Raji (cell line): ENCODE results near the gene NUP188.

Source experiments
- POLR2A ChIP-seq: IDR thresholded peaks from 2 replicates; pipeline ENCODE4 v1.6.1; 2011; ENCODE audit warnings: low read depth, low read length, control low read depth; ENCODE audit not compliant: insufficient read depth

NUP188 gene

DNA sequence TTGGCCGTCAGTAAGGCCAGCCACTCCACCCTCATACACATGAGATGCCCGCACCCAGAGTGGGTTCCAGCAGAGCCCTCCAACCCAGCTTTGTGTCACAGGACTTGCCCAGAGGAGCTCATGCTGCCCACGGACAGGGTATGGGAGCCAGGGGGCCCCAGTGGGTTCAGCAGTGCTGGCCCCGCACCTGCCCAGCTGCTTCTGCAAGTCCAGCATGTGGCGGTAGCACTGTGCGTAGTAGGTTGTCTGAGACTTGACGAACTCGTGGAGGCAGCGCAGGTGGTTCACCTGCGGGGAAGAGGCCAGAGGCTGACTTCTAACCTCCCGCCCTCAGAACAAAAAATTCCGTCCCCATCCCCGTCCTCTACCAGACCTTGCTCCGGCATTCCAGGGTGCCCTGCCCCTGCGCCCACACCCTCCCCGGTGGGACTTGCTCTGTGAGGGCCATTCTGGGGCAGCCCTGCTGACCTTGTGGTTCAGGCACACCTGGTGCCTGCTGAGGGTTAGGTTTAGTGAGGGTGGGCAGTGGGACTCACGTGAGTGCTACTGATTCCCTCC is 62.2 kb downstream of the NUP188 start:
- no peak for TF ChIP-seq POLR2A

DNA sequence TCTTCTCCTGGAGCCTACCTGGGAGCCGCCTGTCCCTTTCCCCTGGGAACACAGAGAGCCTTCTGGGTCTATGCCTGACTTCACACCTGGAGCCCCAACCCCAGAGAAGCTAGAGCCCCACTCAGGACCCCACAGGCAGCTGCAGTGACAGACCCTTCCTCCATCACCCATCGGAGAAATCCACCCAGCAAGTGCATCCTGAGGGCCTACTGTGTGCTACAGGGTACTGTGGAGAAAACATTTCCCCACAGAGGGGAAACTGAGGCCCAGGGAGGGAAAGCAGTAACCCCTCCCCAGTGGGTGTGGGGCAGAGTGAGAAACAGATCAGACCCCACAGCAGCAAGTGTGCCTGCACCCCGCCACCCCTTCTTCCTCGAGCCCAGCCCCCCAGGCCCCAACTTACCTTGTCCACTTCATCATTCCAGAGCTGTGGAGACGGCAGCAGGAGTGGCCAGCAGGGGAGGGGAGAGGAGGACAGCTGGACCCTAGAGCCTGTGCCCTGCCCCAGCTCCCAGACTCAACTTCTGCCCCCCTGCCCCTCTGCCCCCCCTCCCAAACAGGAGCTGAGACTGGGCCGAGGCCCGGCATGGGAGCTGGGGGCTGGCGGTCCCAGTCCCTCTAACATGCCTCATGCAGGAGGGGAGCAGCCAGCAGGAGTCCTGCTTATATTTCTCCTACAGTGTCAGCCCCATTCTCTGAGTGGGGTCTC is 62.9 kb downstream of the NUP188 start:
- no peak for TF ChIP-seq POLR2A

DNA sequence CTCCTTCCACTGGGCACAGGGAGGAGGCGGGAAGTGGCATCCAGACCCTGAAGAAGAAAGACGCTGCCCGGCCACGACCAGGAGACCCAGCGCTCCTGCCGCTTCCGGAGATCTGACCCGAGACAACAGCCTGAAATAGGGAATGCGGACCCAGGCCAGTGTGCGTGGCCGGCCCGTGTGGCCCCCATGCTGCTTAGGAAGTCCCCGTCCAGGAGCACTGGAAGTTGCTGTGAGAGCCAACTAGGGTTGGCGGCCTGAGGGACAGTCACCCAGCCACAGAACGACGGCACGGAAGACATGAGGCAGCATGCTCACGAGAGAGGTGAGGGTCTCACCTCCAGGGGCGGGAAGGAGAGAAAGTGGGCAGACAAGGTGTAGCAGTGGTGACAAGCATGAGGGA is 63.7 kb downstream of the NUP188 start:
- TF ChIP-seq POLR2A = no peak

DNA sequence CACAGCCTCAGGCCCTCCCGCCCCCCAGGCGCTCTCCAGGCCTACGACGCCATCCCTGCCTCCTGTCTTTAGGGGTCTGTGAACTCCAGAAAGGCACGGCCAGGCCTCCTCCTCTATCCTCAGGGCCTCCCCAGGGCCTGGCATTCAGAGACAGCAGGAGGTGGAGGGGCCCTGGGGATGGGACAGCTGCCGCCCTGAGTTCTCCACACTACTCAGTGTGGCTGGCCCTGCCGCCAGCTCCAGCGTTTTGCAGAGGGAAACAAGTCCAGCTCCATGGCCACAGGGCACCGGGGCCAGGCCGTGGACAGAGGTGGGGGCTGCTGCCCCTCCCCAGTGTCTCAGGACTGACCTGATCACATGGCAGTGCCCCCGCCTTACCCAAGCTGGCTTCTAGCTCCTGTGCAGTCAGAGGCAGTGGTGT is 64.3 kb downstream of the NUP188 start:
- TF ChIP-seq POLR2A = no peak

DNA sequence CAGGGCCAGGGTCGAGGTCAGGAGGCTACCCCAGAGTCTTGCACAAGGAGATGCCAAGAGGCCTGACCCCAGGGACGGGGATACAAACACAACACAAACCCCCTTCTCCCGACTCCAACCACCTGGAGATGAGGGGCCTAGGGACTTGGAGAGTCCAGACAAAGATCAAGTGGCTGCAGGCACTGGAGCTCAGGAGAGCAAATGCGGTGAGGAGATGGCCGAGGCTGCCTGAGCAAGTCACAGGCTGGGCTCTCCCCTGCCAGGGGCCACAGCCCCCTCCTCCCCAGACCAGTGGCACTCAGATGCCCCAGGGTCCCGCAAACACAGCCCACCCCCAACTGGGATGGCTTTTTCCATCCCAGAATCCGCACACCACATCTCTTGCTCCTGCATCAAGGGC is 64.8 kb downstream of the NUP188 start:
- TF ChIP-seq POLR2A = no peak

DNA sequence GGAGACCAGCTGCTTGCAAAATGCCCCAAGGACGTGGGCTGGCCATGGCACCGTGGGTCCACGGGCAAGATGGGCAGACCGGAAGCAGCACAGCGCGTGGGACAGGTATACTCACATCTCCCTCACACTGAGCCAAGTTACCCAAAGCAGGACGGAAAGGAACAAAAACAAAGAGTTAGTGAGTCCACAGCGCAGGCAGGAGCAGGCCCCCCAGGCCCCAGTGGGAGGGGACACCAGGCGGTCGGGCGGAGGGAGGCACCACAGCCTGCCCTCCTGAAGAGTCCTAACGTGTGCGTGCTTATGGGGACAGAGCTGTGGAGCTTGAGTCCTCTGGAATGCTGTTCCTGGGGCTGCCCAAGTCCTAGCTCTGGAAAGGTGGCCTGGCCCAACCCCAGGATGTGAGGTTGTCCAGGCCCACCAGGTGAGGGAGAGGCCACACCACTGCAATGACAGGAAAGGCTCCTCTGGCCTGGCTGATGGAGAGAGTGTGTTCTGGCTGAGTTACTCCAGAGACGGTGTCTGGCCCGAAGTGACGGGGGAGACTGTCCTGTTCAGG is 65.5 kb downstream of the NUP188 start:
- no peak for TF ChIP-seq POLR2A

DNA sequence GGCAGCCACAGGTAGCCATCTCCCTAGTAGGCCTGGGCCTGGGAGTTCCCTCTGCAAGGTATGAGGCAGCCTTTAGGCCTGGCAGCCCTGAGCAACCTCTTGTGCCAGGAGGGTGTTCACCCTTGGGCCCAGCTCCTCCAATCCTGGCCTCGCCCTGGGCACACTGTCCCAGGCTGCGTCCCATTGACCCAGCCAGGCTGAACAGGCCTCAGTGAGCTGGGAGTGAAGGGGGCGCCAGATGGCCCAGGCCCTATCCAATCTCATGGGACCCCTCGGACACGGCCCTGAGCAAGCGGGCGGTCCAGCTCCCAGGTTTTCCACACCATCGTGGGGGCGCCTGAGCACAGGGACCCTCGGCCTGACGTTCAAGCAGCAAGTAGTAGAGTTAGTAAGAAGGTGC is 66.2 kb downstream of the NUP188 start:
- no peak for TF ChIP-seq POLR2A

DNA sequence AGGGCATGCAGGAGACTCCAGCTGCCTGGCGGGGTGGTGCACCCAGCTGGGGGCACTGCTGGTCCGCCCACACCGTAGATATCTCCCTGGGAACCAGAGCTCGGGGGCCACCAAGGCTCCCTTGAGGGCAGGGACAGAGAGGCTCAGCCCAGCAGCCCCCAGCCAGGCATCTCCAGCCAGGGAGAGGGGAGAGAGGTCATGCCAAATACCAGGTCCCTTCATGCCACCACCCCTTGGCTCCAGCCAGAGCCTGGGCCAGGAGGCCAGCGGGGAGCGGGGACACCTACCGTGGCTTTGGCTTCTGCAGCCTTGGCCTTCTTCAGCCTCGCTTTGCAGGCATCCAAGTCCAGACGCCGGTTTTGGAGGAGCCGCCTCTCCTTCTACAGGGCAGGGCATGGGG is 66.6 kb downstream of the NUP188 start:
- no peak for TF ChIP-seq POLR2A

DNA sequence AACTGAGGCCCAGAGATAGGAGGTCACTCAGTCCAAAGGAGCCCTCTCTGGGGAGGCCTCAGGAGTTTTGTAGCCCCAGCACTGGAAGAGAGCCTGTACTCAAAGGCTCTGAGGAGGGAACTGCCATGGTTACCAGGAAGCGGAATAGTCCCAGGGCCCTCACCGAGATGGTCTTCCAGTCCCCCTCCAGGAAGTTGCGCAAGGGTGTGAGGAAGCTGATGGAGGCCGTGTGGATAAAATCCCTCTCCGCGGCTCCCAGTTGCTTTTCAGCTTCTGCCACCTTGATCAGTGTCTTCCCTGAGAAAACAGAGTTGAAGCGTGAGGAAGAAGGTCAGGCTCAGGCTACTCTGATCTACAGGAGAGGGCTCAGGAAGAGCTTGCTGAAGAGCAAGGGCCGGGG is 67.1 kb downstream of the NUP188 start:
- TF ChIP-seq POLR2A = no peak

DNA sequence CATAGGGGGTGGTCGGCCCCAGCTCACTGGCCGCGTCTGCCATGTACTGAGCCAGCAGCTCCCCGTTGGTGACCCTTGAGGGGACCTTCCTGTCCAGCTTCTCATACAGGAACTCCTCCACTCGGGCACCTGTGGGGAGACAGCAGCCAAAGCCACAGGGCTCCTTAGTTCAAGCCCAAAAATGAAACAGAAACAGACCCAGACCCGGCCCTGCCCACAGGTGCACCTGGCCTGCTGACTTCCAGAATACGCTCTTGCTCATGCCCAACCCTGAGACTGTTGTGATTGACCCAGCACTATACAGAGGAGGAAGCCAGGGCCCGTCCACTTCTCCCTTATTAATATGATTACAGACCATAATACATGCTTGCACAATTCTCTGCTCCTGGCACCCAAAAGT is 73.6 kb downstream of the NUP188 start:
- no peak for TF ChIP-seq POLR2A

DNA sequence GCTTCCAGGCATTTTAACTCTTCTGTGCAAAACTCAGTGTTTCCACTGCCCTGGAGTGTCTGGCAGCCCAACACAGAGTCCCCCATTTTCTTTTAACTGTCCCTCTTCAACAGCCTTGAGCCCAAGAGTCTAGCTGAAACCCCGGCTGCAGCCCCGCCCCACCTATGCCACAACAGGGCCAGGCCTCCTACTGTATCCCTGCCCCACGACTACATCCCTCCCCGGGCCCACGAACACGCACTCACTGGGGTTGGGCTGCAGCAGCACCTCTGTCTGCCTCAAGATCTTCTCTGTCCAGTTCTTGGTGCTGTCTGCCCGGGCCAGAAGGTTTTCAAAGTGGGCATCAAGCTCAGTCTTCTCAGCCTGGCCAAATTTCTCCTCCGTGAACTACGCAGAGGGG is 74.5 kb downstream of the NUP188 start:
- no peak for TF ChIP-seq POLR2A

DNA sequence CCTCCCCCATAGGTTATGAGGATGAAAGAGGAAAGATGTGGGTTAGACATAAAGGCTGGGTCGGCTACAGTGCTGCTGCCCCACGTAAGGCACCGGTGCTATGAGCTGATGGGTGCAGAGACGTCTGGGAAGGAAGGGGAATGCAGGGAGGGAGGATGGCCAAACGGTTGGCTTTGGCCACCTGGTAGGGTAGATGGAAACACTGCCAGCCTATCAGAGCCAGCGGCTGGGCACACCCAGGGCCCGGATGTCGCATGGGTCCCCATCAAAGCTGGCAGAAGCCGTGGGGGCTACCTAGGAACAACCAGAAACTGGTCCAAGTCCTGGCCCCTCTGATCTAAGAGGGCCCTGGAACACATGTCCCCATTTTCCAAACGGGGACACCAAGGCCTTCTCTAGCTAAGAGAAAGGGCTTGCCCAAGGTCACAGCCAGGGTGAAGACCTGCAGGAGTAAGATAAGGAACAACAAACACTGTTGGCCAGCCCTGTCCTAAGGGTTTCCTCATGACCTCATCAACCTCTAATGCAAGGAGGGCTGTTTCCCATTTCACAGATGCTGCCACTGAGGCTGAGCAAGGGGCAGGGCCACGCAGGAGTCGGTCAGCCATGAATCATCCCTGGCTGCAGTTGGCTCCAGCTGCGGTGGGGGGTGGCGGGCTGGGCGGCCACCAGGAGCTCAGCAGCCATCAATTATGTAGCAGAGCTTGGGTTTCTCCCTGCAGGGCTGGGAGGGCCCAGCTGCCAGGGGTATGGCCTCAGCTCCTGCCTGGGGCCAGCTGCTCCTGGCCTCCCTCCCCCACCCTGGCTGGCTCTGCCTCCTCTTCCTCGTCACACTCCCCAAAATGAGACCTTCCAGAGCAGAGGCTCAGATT is 75.8 kb downstream of the NUP188 start:
- no peak for TF ChIP-seq POLR2A

DNA sequence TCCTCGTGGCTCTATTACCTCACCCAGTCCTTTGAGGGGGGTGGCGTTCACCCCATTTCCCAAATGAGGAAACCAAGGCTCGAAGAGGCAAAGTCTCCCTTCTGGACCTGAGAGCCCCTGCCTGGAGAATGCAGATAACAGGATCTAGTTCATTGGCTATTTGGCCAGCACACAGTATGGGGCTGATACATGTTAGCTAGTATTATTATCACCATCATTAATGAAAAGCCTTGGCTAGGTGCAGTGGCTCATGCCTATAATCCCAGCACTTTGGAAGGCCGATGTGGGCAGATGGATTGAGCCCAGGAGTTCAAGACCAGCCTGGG is 76.4 kb downstream of the NUP188 start:
- TF ChIP-seq POLR2A = no peak

DNA sequence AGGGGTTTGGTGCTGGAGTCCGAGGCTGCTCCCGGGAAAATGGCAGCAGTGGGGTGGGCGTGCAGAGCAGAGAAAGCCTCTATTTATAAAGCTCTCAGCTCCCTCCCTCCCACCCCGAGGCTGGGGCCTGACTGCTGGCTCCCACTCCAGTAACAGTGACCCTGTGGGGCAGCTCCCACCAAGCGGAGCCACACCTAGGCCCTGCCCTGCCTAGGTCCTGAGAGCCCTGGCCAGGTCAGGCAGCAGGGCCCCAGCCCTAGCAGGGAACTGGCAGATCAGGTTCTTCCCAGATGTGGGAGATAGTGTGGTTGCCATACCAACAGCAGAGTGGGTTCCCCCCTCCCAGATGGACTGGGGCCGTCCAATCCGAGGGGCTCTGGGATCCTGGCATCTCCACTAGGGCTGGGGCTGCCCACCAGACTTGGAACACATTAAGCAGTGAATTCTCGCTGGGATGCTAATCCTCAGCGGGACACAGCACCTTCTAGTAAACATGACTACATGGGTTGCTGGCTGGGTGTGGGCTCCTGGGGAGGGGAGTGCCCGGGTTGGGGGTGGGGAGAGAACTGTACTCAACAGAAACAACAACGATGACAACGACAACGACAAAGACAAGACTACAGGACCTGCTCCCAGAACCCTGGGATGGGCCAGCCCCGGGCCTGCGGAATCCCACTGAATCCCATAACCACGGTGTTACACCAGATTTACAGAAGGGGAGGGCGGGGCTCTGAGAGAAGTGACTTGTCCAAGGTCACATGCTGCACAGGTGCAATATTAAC is 79.1 kb downstream of the NUP188 start:
- no peak for TF ChIP-seq POLR2A

DNA sequence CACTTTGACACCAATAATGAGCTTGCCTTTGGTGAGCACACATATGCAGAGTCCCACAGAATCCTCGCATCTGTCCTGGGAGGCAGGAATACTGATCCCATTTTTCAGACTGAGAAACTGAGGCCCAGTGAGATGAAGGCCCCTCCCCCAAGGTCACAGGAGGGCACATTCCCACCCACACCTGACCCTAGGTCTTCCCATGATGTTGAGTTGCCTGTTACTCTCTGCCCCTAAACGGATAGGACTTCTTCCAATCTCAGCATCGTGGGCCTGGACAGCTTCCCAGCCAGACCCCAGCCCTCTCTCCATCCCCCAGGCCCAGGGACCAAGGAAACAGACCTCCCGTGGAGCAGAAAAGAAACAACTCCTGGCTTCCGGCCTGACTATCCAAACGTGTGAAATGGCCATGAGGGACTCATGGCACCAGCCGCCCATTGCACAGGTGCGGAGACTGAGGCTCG is 79.8 kb downstream of the NUP188 start:
- no peak for TF ChIP-seq POLR2A
